OCI-LY7 (cell line): ENCODE data around the gene CYRIA. TPM values are rescaled to one million over a fixed set of nuclear protein-coding genes. Genes with fewer than 3 reads are reported as not detected.

Experiments used
- BruUV-seq: library from RNA; stranded (reverse); fragments of 400-500 nt; replicated peaks from 2 replicates; lab custom pipeline; 2021; lab: Mats Ljungman, UMichigan
- CTCF ChIA-PET: fragments of 300-600 bp; sonication (Branson Sonifier 250); formaldehyde crosslinking; loops from one replicate; lab custom pipeline; 2022; ENCODE audit warnings: antibody characterized with exemption; ENCODE audit not compliant: unreplicated experiment; lab: Charles Lee
- POLR2A ChIA-PET: fragments of 300-600 bp; sonication (Branson Sonifier 250); formaldehyde crosslinking; loops from one replicate; lab custom pipeline; 2022; ENCODE audit warnings: antibody characterized with exemption; lab: Charles Lee
- DNase-seq: peaks from one replicate; pipeline ENCODE4 v3.0.0-alpha.2; 2015; ENCODE audit warnings: low spot score
- H2AFZ ChIP-seq: fragments of 200-600 bp; sonication (generic), shearing (Covaris generic); 2 replicates; pipeline ENCODE4 v1.6.1; 2014; ENCODE audit warnings: mild to moderate bottlenecking, antibody characterized with exemption, low read length, moderate library complexity
- H3K27ac ChIP-seq: fragments of 200-600 bp; sonication (generic); 2 replicates; pipeline ENCODE4 v1.5.1; 2014; ENCODE audit warnings: mixed run types, low read depth, mild to moderate bottlenecking, moderate library complexity, low read length, inconsistent platforms; ENCODE audit not compliant: poor library complexity, severe bottlenecking
- H3K36me3 ChIP-seq: fragments of 200-600 bp; sonication (generic); 2 replicates; pipeline ENCODE4 v1.6.1; 2014; ENCODE audit warnings: mild to moderate bottlenecking, antibody characterized with exemption, low read length, moderate library complexity, mixed read lengths; ENCODE audit not compliant: insufficient read depth
- H3K4me1 ChIP-seq: fragments of 200-600 bp; sonication (generic); 2 replicates; pipeline ENCODE4 v1.5.1; 2014; ENCODE audit warnings: mild to moderate bottlenecking, low read length; ENCODE audit not compliant: insufficient read depth, poor library complexity, severe bottlenecking
- H3K4me2 ChIP-seq: fragments of 200-600 bp; sonication (generic); 2 replicates; pipeline ENCODE4 v1.6.1; 2014; ENCODE audit warnings: mild to moderate bottlenecking, low read length
- H3K4me3 ChIP-seq: fragments of 200-600 bp; sonication (generic); 2 replicates; pipeline ENCODE4 v1.5.1; 2014; ENCODE audit warnings: mild to moderate bottlenecking, low read depth, low read length; ENCODE audit not compliant: poor library complexity, severe bottlenecking
- H3K79me2 ChIP-seq: fragments of 200-600 bp; sonication (generic); 2 replicates; pipeline ENCODE4 v1.6.1; 2016; ENCODE audit warnings: low read depth, mild to moderate bottlenecking, low read length, moderate library complexity, mixed read lengths; ENCODE audit not compliant: insufficient read depth
- H3K9me2 ChIP-seq: fragments of 200-600 bp; sonication (generic); 2 replicates; pipeline ENCODE4 v1.6.1; 2016; ENCODE audit warnings: mild to moderate bottlenecking, low read length, mixed read lengths; ENCODE audit not compliant: insufficient read depth
- H3K9me3 ChIP-seq: fragments of 200-600 bp; sonication (generic); 2 replicates; pipeline ENCODE4 v1.6.1; 2014; ENCODE audit warnings: mild to moderate bottlenecking, mixed run types, low read length, mixed read lengths
- H4K20me1 ChIP-seq: fragments of 200-600 bp; sonication (generic); 2 replicates; pipeline ENCODE4 v1.6.1; 2014; ENCODE audit warnings: mild to moderate bottlenecking, antibody characterized with exemption, low read length, moderate library complexity, mixed read lengths; ENCODE audit not compliant: insufficient read depth
- EZH2phosphoT487 ChIP-seq: fragments of 200-600 bp; sonication (generic); IDR thresholded peaks from 2 replicates; pipeline ENCODE4 v1.6.1; 2018; ENCODE audit warnings: low read depth, borderline replicate concordance, mild to moderate bottlenecking, mixed run types, antibody characterized with exemption, low read length, moderate library complexity, mixed read lengths
- intact Hi-C: fragments of 100-400 bp; cut with micrococcal nuclease; formaldehyde crosslinking; loops from one replicate; pipeline ENCODE4 v1.10.0; 2022; ENCODE audit not compliant: unreplicated experiment
- total RNA-seq, 2 experiments: library from RNA; depleted of rRNA in 1 of 2; stranded (reverse); fragments of >200 nt in 1 of 2; shearing (Covaris generic) in 1 of 2; gene quantifications; 2 replicates each; pipeline ENCODE4 v1.2.3, GENCODE V29; 2014 to 2022
- TF ChIP-seq, protein P1 (sequence below): fragments of 200-600 bp; sonication (generic); conservative IDR thresholded peaks from 2 replicates; pipeline ENCODE4 v1.5.1; 2014; ENCODE audit warnings: mild to moderate bottlenecking, antibody characterized with exemption, low read length, moderate library complexity, mixed read lengths

CYRIA gene
- total RNA-seq, 2 experiments from 2014 or later = 5.0 to 11.7 TPM

- intact Hi-C loops = loop anchor here (10.0 kb wide), 1 partner anchor 1105 kb away; the partner anchor contains the start of genes GEN1 and SMC6
- BruUV-seq = no TSS peak
- DNase-seq = no peak
- TF ChIP-seq, protein P1, sequence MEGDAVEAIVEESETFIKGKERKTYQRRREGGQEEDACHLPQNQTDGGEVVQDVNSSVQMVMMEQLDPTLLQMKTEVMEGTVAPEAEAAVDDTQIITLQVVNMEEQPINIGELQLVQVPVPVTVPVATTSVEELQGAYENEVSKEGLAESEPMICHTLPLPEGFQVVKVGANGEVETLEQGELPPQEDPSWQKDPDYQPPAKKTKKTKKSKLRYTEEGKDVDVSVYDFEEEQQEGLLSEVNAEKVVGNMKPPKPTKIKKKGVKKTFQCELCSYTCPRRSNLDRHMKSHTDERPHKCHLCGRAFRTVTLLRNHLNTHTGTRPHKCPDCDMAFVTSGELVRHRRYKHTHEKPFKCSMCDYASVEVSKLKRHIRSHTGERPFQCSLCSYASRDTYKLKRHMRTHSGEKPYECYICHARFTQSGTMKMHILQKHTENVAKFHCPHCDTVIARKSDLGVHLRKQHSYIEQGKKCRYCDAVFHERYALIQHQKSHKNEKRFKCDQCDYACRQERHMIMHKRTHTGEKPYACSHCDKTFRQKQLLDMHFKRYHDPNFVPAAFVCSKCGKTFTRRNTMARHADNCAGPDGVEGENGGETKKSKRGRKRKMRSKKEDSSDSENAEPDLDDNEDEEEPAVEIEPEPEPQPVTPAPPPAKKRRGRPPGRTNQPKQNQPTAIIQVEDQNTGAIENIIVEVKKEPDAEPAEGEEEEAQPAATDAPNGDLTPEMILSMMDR = no peak
- TF ChIP-seq EZH2phosphoT487 = no peak
- Histone ChIP-seq H3K4me3 (no peak overlapping the region), H3K4me1 (peaks cover 71% of the 10 kb centered on the region), H3K36me3 (no peaks in the 10 kb centered on the region), H4K20me1 (no peaks in the 10 kb centered on the region), H3K9me2 (no peaks in the 10 kb centered on the region), H3K27ac (no peak overlapping the region), H3K79me2 (peaks cover 5% of the 10 kb centered on the region; the same call in 1 of the 2 replicates), H3K9me3 (no peaks in the 10 kb centered on the region), H3K4me2 (peak overlapping the region; percentile 71; the same call in 1 of the 2 replicates), H2AFZ (no peak overlapping the region)
- POLR2A ChIA-PET = interaction anchor here (0.6 to 17.9 kb wide), 4 partner anchors 9 to 34 kb away, joined by 3 to 414 read pairs (median 4); no protein-coding TSS in a partner anchor
- CTCF ChIA-PET = interaction anchor here (0.9 to 14.7 kb wide), 2 partner anchors 12 to 23 kb away, joined by 3 to 149 read pairs; no protein-coding TSS in a partner anchor
Observed at GRCh38 chr2:16649353-16650286, 16.0 kb downstream of the CYRIA start.

DNA sequence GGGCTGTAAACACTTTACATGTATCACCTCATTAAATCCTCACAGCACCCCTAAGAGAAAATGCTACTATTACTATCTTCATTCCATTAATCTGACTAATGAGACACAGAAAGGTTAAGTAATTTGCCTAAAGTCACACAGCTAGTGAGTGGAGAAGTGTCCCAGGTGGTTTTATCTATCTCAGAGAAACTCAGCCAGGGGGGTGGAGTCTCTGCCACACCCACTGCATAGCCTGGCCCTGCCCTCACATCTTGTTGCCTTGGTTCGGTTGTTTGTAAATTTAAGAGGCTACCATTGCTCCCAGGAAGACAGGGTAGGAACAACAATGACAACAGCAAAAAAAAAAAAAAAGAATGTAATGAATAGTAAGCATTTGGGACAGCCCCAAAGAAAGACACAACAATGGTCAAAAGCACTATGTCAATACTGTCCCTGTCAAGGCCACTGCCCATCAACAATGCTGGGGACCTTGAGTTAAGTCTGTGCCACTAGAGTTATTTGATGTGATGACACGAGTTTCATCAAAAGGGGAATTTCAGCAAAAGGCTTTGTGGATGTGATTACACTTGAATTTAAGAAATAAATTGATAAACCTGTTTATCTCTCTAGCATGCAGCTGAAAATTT is 17.5 kb downstream of the CYRIA start:
- DNase-seq = no peak
- no peak overlapping the region for H3K4me3 ChIP-seq
- H3K4me1 ChIP-seq = peaks cover 56% of the 10 kb centered on the region
- no TSS peak for BruUV-seq
- intact Hi-C loops = no loop called here
- H4K20me1 ChIP-seq = no peaks in the 10 kb centered on the region
- no peaks in the 10 kb centered on the region for H3K9me3 ChIP-seq
- ChIA-PET POLR2A (interaction anchor here (0.9 to 1.4 kb wide), 3 partner anchors 9 to 15 kb away, joined by 3 to 5 read pairs (median 3); no protein-coding TSS in a partner anchor), CTCF (no interaction called here)
- H3K36me3 ChIP-seq = no peaks in the 10 kb centered on the region
- TF ChIP-seq, protein P1 = no peak
- no peak for TF ChIP-seq EZH2phosphoT487
- no peak overlapping the region for H2AFZ ChIP-seq
- H3K27ac ChIP-seq = no peak overlapping the region
- H3K4me2 ChIP-seq = no peak overlapping the region
- H3K9me2 ChIP-seq = no peaks in the 10 kb centered on the region
- no peaks in the 10 kb centered on the region for H3K79me2 ChIP-seq
